CD4-positive, alpha-beta T cell treated with Interleukin-10 for 1 hour (primary cell): Measurements from ENCODE around the gene IRAK1.

Experiments used
- DNase-seq: peaks from one replicate; pipeline ENCODE4 v3.0.0-alpha.2; 2020

The IRAK1 gene

DNA sequence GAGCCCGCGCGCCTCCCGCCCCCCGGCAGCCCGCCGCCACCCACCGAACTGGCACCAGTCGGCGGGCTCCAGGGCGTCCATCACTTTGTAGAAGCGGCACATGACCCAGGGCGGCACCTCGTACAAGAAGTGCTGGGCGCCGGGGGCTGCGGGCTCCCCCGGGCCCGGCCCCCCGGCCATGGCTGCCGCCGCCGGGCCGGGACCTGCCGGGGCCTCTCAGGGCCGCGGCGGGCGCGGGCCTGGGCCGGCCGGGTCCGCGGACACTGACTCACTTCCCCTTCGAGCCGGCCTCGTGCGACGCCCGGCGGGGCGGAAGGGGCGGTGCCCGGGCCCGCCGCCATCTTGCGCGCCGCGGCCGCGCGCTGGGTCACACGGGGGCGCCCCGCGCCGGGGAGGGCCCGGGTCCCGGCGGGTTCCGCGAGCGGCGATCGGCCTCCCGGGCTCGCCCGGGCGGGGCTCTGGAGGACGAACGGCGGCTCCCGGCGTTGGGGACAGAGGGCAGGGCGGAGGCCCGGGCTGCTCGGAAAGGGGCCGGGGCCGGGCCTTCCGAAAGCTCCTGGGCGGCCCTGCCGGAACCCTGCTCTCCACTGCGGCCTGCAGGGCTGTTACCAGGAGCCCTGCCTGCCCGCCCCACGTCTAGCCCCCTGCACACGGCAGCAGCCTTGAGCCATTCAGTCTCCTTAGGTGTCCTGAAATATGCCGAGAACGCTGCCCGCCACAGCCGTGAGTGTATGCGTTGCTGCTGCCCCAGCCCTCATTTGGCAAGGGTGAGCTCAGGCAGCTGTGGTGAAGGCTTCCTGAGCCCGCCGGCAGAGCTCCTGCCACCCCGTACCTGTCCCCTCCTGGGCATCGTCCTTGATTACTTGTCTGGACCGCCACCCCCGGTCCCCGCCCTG is at the start of gene IRAK1:
Gene IRAK1 (minus strand): TSS at position 270 of the 896 bp plus-strand sequence. CDS start 90 bp downstream, at position 180.
- peak; percentile 59 for DNase-seq

DNA sequence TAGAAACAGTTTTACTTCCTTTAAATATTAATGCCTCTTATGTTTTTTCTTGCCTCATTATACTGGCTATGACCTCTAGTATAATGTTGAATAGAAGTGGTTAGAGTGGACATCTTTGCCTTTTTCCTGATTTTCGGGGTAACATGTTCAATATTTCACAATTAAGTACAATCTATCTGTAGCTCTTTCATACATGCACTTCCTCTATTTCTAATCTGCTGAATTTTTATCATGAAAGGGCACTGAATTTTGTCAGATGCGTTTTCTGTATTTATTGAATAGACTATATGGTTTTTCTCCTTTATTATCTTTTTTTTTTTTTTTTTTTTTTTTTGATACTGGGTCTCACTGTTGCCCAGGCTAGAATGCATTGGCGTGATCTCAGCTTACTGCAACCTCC is 48.9 kb upstream of the IRAK1 start:
- DNase-seq = no peak

DNA sequence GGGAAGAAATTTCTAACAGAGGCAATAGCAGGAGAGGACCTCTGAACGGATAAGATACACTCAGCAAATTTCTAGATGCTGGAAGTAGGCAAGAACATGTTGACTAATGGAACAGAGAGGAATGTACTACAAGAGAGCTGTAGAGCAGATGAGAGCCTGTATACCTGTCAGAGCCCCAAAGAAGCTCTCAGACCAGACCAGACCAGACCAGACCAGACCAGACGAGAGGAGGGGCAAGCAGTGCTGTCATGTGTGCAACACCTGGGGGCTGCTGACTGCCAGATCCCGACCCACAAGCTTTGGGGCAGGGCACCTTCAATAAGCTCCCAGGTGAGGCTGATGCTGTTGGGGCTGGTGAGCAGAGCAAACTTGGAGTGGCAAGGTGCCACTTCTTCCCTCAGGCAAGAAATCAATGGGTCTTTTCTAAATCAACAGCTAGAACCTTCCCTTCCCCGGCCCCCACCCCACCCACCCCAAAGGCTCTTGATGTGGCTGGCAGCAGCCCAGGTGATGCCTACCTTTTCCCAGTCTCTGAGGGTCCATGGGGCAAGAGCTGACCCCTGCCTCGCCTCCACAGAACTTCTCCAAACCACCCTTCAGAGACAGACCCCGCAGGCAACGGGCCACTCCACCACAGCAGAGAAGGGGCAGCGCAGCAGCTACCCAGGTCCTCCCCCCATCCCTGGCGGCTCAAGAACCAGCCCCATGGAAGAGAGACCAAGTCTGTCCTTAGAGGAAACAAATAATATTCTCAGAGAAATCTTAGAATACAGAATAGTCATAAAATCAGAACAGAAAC is 45.1 kb upstream of the IRAK1 start:
- DNase-seq = no peak

DNA sequence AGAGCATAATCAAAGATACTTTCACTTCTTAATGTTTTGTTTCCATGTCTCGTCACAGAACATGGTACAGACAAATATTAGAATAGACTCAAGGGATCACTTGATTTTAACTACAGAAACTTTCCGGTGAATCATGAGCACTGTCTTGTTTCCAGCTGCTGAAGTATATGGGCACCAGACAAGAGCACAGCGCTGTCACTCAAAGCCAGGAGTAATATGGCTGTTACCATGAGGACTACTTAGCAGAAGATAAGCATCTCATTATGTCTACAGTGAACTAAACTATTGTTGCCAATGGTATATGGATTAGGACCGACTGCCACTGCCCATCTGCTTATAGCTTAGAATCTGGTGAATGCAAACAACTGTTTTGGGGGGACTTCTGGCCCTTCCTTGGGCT is 43.5 kb upstream of the IRAK1 start:
- DNase-seq = no peak

DNA sequence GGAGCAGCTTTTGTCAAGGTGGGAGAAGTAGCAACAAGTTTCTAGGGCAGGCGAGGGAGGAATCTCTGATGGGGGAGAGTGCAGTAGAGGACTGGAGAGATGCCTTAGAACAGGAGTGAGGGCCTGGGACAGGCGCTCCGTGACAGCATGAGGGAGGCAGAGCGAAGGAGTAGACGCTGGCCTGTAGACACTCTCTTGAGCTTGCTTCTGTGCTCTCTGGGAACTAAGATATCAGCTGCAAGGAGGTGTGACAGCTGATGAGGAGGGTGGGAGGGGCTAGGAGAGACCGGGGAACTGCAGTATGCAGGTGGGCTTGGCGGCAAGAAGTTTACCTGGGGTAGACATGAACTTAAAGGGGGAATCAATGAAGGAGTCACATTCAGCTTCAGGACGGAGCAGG is 42.1 kb upstream of the IRAK1 start:
- no peak for DNase-seq

DNA sequence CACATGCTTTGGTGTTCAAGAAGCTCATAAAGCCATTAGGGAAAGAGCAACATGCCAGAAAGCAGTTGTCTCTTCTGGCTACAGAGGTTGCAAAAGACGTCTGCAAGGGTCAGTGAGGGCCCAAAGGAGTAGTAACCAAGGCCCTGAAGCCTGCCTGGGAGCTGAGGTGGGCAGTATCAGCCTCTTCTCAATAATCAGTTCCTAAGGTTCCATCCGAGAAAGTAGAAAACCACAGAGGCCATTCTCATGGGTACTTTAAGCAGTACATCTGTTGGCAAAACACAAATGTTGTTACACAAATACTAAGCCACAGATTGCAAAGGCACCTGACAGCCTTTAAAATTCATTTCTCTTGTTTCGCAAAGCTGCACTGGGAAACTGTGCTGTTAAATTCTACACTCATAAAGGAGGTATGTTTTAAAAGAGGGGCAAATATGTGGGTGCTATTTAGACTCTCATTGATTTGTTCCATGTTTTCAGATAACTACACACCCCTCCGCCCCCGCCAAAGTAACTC is 40.1 kb upstream of the IRAK1 start:
- no peak for DNase-seq

DNA sequence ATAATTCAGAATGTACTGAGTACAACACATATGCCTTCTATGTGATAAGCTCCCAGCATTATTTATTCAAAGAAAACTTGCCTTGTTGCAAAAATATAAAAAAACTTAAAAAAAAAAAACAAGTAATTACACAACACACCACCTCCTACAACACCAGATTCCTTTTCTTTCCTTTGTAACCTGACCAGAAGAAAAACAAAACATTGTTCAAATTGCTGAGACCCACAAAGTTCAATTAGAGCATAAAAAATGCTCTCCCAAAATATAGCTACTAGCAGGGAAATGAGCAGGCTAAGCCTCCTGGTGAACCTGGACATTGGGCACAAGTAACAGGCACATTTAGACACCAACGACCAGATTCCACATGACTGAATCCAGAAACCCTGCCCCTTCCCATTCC is 39.5 kb upstream of the IRAK1 start:
- DNase-seq = no peak

DNA sequence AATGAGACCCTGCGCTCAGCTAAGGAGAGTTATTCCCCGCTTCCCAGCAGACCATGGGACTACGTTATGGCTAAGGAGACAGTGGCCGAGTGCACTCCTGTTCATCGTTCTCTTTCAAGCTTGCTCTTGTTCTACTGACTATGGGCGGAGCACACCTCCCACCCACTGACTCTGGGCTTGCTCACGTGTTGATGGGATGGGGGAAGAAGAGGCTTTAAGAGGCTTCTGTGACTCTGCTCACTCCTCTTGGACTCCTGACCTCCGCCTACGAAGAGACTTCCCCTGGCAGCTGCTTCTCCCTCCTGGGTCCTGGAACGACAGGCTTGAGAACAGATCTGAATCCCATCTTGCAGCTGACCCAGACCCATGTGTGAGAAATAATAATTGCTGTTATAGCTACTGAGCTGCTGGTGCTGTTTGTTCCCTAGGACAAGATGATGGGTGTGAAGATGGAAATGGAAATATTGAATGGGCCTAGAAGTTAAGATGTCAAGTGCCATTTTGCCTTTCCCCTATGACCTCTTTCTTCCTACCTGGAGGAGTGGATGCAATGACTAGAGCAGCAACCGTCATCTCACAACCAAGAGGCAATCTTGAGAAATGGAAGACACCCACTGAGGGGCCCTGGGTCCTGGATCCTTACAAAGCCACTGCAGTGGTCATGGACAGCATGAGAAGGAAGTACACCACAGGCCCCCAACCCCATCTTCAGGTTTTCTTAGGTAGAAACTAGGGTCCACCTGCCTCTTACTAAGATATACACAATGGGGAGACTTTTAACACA is 38.7 kb upstream of the IRAK1 start:
- no peak for DNase-seq

DNA sequence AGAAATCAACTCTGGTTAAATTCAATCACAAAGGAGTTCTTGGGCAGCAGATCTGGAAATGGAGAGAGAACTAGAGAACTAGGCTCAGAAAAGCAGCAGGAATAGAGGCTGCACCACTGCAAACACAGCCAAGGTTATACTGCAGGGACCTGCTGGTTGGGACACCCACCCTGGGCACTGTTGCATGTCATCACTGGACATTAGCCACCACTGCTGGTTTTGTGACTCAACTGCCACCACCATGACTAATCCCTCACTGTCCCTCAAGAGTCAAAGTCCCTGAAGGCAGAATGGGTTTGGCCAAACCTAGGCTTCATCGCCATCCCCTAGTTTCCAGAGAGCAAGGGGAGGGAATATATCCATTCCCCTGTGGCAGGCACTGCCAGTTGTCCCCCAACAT is 38.1 kb upstream of the IRAK1 start:
- no peak for DNase-seq

DNA sequence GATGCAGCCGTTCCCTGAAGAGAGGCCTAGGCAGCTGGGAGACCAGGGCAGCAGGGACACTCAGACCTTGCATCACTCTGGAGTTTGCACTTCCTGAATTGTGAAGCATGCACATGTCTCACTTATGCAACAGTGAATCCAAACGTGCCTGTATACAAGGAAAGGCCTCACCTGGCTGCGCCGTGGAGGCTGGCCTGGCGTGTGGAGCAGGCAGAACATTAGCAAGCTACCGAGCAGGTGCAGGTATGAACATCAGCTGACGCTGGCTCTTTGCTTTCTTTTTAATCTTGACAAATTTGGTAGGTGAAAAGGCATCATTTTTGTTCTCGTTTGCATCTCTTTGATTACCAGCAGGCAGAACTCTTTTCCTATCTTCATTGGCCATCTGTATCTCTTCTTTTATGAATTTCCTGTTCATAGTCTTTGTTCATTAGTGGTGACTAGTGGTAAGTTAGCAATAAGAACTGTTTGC is 37.1 kb upstream of the IRAK1 start:
- peak; percentile 14 for DNase-seq

DNA sequence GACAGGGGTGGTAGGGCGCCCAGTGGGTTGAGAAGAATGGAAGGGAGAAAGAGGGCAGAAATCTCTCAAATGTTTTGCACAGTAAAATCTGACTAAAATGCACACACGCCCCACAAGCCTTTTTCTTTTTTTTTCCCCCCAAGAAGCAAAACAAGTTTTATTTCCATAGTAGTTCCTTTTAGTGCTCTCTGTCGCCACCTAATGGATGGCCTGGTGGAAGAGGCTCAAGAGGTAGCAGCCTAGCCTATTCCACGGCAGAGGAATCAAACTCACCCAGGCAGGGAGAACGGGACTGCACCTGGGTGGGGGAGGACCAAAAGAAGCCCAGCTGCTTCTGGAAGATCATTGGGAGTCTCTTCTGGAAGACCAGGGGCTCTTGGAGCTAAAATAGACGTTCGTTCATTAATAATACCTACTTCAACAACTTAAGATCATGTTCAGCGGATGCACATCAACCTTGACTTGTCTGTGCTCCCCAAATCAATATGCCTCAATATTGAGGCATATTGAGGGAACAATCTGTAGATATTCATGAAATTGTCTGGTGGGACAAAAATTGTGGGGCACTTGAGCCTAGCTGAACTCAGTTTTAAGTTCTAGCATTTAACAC is 31.6 kb upstream of the IRAK1 start:
- DNase-seq = peak; percentile 76

DNA sequence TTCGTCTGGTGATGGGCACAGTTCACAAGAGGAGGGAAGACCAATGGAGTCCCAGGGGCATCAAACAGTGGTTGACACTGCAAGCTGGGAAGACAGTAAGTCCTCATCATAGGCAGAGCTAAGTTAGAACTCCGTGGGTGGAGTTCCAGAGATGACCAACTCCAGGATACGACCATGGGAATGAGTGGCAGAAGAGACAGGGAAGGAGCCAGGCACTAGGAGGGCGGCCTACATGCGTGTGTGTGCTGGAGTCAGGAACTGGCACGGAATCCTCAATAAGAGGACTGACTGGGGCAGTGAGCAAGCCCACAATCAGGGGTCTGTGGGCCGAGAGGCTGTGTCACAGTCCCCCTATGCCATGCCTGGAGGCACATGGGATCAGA is 30.4 kb upstream of the IRAK1 start:
- DNase-seq = no peak

DNA sequence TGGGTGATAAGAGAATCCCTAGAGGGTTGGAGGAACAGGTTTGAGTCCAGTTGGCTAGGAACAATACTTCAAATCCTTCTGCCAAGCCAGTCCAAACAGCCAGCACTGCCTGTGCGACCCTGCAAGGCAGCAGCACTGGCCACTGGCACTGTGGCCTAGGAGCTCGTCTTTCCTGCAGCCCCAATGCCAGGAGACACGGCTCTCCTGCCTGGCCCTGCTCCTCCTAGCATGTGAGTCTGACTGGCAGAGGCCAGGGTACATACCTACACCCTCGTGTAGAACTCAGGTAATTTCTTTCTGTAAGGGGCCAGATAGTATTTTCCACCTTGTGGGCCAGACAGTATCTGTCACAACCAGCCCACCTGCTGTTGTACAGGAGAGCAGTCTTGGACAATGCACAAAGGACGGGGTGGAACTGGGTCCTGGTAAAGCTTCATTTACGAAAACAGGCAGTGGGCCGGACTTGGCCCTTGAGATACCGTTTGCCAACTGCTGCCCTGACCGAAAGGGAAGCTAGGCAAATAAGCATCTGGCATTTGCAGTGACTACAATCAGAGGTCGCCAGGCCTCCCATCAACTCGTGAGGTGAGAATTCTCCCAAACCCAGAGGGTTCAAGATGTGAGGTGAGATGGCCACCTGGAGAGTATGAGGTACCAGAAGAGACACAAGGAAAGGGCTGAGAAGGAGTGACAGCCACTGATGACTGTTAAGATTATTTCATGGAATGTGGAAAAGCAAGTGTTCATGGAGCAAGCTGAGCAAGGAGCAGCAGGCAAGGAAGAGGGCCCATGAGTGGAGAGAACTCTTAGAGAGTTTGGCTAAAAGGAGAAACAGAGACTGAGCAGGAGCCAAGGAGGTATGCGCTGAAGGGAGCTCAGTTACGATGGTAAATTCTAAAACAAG is 29.8 kb upstream of the IRAK1 start:
- DNase-seq = no peak

DNA sequence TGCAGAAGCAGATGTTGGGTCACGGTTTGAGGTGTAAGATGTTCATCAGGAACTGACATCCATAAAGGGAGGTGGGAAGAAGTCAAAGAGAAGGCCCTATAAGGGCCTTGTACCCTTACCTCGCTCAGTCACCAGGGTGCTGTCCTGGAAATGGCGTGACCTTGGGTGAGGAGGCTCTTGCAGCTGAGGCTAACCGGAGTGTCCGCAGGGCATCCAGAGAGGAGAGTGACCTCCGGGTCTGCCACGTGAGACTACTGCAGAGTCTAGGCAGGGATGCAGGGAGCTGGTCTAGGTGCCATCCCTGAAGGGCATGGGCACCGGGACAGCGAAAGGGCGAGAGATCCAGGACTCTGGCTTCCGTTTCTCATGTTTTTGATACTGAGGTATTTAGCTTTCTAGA is 28.7 kb upstream of the IRAK1 start:
- no peak for DNase-seq

DNA sequence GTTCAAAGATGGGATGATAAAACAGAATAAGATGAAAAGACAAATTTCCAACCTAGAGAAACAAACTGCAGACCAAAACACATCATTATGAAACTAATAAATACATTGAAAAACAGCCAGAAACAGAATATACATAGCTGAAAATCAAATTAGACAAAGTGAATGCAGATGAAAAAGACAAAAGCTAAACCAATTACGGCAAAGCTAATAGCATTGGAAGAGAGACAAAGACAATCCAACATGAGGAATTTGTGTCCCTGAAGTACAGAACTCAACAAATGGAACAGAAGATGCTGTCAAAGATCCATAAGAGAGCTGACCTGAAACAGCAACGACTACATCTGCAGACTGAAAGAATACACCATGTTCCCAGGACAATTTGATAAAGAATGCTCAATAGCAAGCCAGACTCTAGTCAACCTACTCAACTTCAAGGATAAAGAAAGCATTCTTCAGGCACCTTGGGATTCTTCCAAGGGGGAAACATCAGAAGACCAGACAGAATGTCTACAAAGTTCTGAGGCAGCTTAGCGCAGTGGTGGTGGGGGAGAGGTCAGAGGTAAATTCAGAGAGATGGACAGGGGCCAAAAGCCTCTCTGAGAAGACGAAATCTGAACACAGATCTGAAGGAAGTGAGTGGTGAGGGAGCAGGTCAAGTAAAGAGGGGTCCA is 27.4 kb upstream of the IRAK1 start:
- DNase-seq = no peak

DNA sequence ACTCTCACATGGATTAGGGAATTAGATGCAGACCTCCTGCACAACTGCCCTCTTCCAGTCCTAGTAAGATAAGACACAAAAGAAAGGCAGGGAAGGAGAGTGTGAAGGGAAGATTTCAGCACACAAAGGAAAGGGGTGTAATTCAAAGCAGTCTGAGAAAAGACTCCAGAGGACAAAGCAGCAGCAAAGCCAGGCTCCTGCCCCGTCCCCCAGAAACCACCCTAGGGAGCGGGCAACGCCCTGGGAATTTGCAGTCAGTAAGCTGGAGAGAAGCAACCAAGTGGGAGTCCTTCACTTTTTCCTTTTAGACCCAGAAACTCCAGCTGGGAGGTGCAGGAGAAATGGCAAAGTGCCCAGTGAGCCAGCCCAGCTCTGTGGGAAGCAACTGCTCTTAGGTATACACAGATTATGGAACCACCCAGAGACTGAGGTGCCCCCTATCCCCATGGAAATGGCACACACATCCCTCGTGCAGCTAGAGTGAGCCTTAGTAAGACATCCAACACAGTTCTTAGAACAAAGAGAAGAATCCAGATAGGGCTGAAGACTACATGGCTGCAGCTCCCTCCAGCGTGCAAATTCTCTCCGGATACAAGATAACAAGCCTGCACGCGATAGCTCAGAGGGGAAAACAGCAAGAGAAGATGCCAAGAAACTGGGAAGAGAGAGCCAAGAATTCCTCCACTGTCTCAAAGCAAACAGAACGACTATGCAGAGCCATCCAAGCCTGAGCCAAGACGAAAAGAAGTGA is 26.5 kb upstream of the IRAK1 start:
- DNase-seq = no peak

DNA sequence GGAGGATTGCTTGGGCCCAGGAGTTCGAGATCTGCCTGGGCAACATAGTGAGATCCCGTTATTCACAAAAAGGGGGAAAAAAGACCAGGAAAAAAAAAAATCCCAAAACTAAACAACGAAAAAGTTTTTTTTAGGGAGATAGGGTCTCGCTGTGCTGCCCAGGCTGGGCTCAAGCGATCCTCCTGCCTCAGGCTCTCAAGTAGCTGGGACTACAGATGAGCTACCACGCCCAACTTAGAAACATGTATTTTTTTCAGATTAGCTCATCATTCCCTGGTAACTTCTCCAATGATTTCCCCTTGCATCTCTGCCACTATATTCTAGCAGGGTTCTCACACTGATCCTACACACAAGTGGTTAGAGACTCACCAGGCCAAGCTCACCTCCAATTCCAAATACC is 24.4 kb upstream of the IRAK1 start:
- DNase-seq = no peak

DNA sequence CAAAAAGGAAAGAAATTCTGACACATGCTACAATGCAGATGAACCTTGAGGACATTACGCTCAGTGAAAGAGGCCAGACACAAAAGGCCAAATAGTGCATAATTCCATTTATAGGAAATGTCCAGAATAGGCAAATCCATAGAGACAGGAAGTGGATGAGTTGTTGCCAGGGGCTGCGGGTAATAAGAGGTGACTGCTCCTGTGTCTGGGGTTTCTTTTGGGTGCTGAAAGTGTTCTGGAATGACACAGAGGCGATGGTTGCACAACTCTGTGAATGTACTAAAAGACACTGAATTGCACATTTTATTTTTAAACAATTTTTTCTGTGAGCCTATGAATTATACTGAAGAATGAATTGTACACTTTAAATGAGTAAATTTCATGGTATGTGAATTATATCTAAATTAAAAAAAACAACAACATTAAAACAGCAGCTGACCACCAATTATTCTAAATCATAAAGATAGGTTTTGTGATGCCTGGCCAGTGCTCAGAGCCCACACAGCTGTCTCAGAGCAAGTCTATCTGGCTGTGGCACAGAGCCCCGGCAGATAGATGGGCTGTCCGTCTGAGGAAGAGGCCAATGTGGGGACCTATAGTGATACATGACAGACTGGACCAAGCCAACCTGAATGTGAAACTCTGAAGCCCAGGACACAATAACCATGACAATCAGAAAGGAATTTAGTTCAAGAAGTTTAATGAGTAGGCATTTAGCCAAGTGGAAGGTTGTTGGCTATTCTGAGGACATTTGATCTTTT is 23.5 kb upstream of the IRAK1 start:
- no peak for DNase-seq

DNA sequence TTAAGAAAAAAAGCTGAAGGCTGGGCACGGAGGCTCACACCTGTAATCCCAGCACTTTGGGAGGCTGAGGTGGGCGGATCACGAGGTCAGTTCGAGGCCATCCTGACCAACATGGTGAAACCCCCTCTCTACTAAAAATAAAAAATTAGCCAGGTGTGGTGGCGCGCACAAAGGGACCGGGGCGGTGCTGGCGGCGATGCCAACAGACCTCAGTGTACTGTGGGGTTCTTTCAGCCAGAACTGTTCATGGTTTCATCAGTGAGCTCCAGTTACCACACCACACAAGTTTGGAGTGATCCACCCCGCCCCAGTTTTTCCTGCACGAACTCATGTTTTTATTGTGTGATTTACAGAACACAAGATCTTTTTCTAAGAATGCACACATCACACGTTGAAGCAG is 21.2 kb upstream of the IRAK1 start:
- DNase-seq = no peak
